Parathyroid adenoma (tissue), 2 donors: ENCODE data around the gene PMVK.
"Not testable (repeated sequence)": the region's sequence is repeated elsewhere in the genome, so short reads cannot be mapped to it uniquely, and the experiment has no call there.

Experiments
- H2AFZ ChIP-seq: fragments of 300-600 bp; sonication (generic); one replicate; pipeline ENCODE4 v1.7.0; 2017; ENCODE audit warnings: antibody characterized with exemption, mild to moderate bottlenecking
- H3K27ac ChIP-seq: fragments of 300-600 bp; sonication (generic); one replicate; pipeline ENCODE4 v1.7.0; 2017
- H3K27me3 ChIP-seq: fragments of 300-600 bp; sonication (generic); one replicate; pipeline ENCODE4 v1.7.0; 2017; ENCODE audit warnings: low read length; ENCODE audit not compliant: control insufficient read depth, insufficient read depth
- H3K36me3 ChIP-seq: fragments of 300-600 bp; sonication (generic); one replicate; pipeline ENCODE4 v1.7.0; 2017; ENCODE audit warnings: low read length; ENCODE audit not compliant: control insufficient read depth, insufficient read depth
- H3K4me1 ChIP-seq: fragments of 300-600 bp; sonication (generic); one replicate; pipeline ENCODE4 v1.7.0; 2017; ENCODE audit warnings: control low read depth
- H3K4me2 ChIP-seq: fragments of 300-600 bp; sonication (generic); one replicate; pipeline ENCODE4 v1.7.0; 2017; ENCODE audit warnings: low read length
- H3K4me3 ChIP-seq: fragments of 300-600 bp; sonication (generic); one replicate; pipeline ENCODE4 v1.7.0; 2017; ENCODE audit warnings: low read depth, low read length
- H3K79me2 ChIP-seq: fragments of 300-600 bp; sonication (generic); one replicate; pipeline ENCODE4 v1.7.0; 2017; ENCODE audit warnings: control low read depth
- H3K9ac ChIP-seq: fragments of 300-600 bp; sonication (generic); one replicate; pipeline ENCODE4 v1.7.0; 2017; ENCODE audit warnings: mild to moderate bottlenecking
- H3K9me3 ChIP-seq: fragments of 300-600 bp; sonication (generic); one replicate; pipeline ENCODE4 v1.7.0; 2017; ENCODE audit warnings: low read length; ENCODE audit not compliant: control insufficient read depth
- CTCF ChIP-seq: fragments of 300-600 bp; sonication (generic); IDR thresholded peaks from one replicate; pipeline ENCODE4 v1.7.0; 2017; ENCODE audit warnings: antibody characterized with exemption, mild to moderate bottlenecking
- donor health status: primary hyperparathyroidism.

PMVK gene

DNA sequence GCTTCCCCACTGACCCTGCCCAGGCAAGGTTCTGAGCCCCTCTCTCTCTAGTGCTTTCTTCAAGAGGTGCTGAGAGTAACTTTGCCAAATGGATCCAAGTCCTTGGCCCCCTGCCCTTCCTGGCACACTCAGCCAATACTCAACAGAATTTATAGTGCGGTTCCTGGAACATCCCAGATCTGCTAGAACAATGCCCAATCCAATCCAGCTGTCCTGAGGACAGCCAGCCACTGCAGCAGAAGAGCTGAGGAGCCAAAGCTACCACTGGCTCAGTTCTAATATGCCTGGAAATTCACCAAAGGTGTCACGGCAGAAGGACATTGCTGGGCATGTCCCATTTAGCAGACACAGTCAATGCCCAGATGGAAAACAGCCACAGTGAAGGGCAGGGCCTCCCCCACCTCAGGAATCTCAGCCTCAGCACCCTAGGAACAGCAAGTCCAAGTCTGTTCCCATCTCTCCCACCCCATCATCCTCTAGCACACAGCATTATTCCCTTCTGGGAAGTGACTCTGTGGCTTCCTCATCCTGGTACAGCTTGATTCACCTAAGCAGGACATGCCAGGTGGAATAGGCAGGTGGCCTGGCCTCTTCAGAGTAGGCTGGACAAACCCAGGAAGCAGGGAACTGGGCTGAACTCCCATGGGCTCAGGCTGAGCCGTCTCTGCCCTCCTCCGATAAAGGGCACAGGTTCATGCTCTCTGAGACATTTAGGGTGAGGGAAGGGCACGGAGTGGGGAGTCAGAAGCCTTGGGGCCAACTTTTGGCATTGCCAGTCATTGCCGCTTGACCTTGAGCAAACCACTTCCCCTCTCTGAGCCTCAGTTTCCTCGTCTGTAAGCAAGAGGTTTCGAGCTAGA is 24.6 kb downstream of the PMVK start:
- H3K27me3 ChIP-seq: no peaks in the 10 kb centered on the region
- no peaks in the 10 kb centered on the region for H3K9me3 ChIP-seq
- no peaks in the 10 kb centered on the region for H3K79me2 ChIP-seq
- peak overlapping the region; percentile 23 for H3K4me2 ChIP-seq
- no peaks in the 10 kb centered on the region for H3K4me1 ChIP-seq
- no peak overlapping the region for H3K4me3 ChIP-seq
- H3K36me3 ChIP-seq: no peaks in the 10 kb centered on the region
- no peak overlapping the region for H3K9ac ChIP-seq
- H3K27ac ChIP-seq: no peak overlapping the region
- H2AFZ ChIP-seq: no peak overlapping the region
- no peak for TF ChIP-seq CTCF

GRCh38 chr1:154910851-154911250 is 25.7 kb downstream of the PMVK start:
- no peak overlapping the region for H2AFZ ChIP-seq
- no peak overlapping the region for H3K9ac ChIP-seq
- H3K79me2 ChIP-seq: no peaks in the 10 kb centered on the region
- H3K27me3 ChIP-seq: no peaks in the 10 kb centered on the region
- no peaks in the 10 kb centered on the region for H3K36me3 ChIP-seq
- no peaks in the 10 kb centered on the region for H3K4me1 ChIP-seq
- TF ChIP-seq CTCF: no peak
- no peak overlapping the region for H3K4me3 ChIP-seq
- H3K27ac ChIP-seq: no peak overlapping the region
- H3K9me3 ChIP-seq: no peaks in the 10 kb centered on the region
- H3K4me2 ChIP-seq: no peak overlapping the region

GRCh38 chr1:154908937-154909336 is 27.6 kb downstream of the PMVK start:
- Histone ChIP-seq H3K79me2 (no peaks in the 10 kb centered on the region), H3K27ac (no peak overlapping the region), H3K27me3 (no peaks in the 10 kb centered on the region), H3K9ac (no peak overlapping the region), H3K4me1 (no peaks in the 10 kb centered on the region), H3K4me2 (no peak overlapping the region), H3K4me3 (no peak overlapping the region), H2AFZ (no peak overlapping the region), H3K36me3 (no peaks in the 10 kb centered on the region), H3K9me3 (no peaks in the 10 kb centered on the region)
- no peak for TF ChIP-seq CTCF

- not testable (repeated sequence) for H3K27ac ChIP-seq, H3K4me1 ChIP-seq, H3K36me3 ChIP-seq, H3K79me2 ChIP-seq, H3K4me2 ChIP-seq, H3K9me3 ChIP-seq, H2AFZ ChIP-seq, H3K27me3 ChIP-seq, H3K9ac ChIP-seq, H3K4me3 ChIP-seq
Measured at GRCh38 chr1:154908129-154908528, 28.4 kb downstream of the PMVK start.

- no peaks in the 10 kb centered on the region for H3K79me2 ChIP-seq
- no peaks in the 10 kb centered on the region for H3K27me3 ChIP-seq
- H3K4me1 ChIP-seq: no peaks in the 10 kb centered on the region
- H3K36me3 ChIP-seq: no peaks in the 10 kb centered on the region
- peak; percentile 49 for TF ChIP-seq CTCF
- H3K9ac ChIP-seq: no peak overlapping the region
- no peaks in the 10 kb centered on the region for H3K9me3 ChIP-seq
- no peak overlapping the region for H2AFZ ChIP-seq
- no peak overlapping the region for H3K4me3 ChIP-seq
- H3K4me2 ChIP-seq: no peak overlapping the region
- no peak overlapping the region for H3K27ac ChIP-seq
Measured at GRCh38 chr1:154906621-154907081, 29.9 kb downstream of the PMVK start.
